Stimulated activated CD4-positive, alpha-beta T cell treated with anti-CD3 and anti-CD28 coated beads, Interleukin-1b, Interleukin-23, amount 100 ng/mL, for 24 hours (primary cell): ENCODE results near the gene INPP4B.
"Not testable (repeated sequence)": the region's sequence is repeated elsewhere in the genome, so short reads cannot be mapped to it uniquely, and the experiment has no call there.

ENCODE experiments used
- DNase-seq, 4 experiments: peaks; one replicate each; pipeline ENCODE4 v3.0.0-alpha.2; 2020; ENCODE audit warnings: low read depth in 4 of 4, low spot score in 1 of 4

Gene INPP4B

DNA sequence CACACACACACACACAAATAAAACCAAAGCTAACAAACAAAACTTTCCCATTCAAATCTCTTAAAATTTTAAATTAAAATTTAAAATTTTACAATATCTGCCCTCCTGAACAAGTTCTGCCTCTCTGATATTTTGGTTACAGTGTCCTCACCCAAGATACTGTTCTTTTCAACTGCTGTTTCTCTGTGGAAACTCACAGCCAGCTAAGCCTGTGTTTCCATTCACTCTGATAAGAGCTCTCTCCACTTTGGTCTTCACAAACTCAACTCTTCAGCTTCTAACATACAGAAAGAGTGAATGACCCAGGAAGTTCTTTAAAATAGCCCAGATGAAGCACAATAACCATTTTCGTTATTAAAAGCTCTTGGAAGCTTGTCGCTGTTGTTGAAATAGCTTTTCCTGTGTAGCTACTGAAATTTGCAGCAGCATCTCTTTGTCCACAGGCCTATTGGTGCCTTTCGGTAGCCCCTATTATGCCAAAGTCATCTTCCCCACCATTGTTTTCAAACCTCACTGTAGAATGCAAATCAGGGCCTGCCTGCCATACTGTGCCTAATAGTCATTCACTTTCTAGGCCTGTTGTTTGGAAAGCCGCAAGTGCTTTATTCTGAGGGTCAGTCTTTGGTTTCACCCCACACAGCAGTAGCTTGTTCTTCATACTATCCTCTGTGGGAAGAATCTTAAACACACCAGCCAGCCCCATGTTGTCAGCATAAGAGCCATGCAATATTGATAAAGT, 19.4 kb downstream of the INPP4B start:
- DNase-seq, result no peak

DNA sequence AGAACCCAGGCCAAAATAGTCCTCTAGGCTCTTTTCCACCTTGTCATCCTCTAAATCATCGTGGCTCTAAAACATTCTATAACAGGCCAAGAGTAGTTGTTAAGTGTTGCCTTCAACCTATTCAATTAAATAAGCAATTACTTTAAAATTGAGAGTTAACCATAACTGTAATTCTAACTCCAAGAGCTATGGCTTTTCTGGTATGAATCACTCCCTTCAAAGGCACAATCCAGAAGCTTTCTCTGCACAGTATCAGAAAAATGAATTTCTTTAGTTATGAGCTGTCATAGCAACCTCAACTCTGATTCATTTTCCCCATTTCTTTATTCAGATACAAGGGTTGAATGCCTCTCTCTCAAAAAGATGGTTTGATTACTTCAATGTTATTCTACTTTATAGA, 21.7 kb downstream of the INPP4B start:
- no peak for DNase-seq

DNA sequence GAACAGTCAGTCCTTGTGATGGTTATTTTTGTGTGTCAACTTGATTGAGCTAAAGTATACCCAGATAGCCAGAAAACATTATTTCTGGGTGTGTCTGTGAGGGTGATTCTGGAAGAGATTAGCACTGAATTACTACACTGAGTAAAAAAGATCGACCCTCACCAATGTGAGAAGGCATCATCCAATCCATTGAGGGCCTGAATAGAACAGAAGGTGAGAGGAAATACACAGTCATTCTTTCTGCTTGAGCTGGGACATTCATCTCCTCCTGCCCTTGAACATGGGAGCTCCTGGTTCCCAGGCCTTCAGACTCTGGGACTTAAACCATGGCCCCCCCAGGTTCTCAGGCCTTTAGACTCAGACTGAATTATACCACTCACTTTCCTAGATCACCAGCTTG, 22.3 kb downstream of the INPP4B start:
- DNase-seq, result no peak

DNA sequence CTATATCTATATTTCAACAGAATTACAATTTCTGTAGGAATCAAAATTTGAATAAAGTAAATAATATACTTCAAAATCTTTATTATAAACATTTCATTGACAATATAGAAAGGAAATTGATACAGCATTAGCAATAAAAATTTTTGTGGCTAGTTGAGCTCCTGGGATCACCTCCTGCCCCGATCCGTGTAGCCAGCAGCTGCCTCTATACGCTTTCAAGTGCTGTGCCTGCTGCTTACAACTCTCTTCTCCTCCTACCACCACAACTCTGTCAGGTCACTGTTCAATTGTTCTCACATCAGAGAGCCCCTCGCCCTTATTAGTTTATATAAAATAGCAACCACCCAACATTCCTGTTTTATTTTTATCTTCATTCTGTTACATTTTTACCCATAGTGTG, 27.6 kb downstream of the INPP4B start:
- no peak for DNase-seq

DNA sequence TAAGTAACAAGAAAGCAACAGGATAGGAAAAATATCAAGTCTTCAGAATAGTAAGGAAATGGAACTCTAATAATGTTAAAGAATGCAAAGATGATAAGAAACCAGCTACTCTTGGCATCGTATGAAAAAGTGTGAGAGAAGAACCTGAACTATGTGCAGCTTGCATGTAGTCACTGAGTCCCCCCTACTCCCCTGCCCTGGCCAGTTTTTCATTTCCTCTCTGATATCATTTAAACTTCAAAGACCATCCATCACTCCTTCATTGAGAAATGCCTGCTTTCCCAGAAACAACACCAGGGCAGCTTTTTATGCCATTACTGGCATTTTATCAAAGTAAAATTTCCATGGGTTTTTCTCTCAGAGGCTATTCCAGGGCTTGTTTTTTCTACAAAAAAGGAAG, 28.1 kb downstream of the INPP4B start:
- no peak for DNase-seq

DNA sequence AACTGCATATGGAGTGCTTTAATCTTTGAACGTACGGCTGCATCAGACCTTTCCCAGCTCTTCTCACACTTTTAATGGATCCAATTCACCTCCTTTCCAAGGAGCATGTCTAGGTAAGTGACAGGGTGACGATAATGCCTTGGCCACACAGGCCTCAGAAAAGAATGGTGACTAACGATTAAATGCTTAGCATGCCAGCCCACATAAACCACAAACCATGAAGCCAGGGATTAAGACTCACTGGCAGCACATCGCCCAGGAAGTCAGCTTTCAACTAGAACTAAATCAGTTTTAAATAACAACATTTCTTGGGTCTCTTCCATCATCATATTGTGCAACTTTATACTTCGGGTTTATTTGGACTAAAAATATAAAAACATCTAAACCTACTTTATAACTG, 28.7 kb downstream of the INPP4B start:
- peak in 3 of 4 experiments; percentile 5 to 23 (median 10) for DNase-seq

DNA sequence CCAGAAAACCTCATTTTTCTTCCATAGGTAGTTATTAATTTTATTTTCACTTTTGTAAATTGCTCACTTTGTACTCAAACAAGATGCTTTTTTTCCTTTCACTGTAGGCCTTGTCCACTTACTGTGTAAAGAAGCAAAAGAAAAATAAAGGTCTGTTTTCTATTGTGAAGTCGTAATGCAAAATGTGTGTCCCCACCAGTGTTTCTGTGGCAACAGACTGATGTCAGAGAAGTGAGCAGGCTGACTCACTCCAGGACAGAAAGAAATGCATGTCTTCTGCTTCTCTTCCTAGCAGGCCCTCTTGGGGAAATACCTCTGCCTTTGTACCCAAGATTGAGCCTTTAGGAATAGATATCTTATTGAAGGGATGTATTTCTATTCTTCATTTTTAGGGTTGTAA, 30.3 kb downstream of the INPP4B start:
- DNase-seq, result peak in 2 of 4 experiments; percentile 6 to 20

DNA sequence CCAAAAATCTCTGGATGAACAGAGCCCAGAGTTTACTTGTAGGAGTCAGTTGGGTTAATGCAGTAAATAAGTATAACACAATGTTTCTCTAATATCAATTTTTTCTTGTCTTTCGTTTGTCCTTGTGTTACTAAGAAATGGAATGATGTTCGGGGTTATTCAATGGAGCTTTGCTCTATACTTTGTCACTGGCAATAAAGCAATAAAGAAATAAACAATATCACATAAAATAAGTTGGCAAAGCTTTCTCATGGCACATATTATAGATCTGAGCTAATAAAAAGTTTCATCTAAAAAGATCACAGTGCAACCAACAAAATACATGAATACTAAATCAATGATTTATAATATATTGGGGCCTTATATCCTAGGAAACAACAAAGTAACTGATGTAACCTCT, 32.7 kb downstream of the INPP4B start:
- DNase-seq, result no peak

DNA sequence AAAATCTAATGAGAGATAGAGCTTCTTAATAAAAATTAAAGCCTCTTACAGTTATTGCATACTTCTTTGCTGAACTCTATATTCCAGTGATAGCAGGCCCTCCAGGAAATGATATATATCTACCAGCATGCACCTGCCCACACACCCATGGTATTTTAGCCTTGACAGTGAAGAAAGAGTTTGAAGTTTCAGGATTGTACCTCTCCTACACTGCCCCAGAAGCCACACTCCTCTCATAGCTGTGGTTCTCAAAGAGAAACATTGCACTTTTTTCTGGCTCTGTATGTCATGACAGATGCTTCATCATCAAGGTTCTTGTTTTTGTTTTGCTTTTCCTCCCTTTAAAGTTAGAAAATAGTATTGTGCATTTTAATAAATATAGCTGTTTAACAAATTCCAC, 34.0 kb downstream of the INPP4B start:
- DNase-seq, result no peak

DNA sequence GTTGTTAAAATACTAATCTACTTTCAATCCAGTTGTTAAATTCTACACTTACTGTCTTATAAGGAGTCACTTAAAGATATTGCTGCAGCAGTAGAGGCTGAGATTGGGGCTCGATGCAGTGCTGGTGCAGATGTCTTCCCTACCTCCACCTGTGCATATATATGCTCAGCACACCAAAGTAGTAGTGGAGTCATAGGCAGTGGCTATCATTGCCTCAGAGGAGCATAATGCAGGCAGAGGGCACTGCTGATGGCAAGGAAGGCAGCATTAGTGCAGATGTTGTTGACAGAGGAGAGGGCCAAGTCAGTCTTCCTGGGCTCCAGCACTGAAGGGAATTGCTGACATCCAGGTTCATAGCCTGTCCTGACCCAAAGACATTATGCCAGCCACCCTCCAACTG, 35.1 kb downstream of the INPP4B start:
- no peak for DNase-seq

DNA sequence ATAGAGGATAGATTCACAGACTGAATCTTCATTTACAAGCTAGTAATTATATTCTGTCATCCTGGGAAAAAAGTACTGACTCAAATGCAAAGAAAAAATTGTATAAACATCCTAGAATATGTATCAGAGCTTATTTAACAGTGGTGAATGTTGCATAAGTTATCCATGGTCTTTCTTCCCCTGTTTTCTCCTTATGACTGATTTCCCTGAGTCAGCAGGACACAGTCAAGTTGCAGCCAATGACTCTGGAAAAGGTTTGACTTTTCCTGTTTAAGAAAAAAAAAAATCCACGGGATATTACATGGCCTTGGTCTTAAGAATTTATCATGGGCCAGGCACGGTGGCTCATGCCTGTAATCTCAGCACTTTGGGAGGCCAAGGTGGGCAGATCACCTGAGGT, 36.5 kb downstream of the INPP4B start:
- DNase-seq, result no peak

DNA sequence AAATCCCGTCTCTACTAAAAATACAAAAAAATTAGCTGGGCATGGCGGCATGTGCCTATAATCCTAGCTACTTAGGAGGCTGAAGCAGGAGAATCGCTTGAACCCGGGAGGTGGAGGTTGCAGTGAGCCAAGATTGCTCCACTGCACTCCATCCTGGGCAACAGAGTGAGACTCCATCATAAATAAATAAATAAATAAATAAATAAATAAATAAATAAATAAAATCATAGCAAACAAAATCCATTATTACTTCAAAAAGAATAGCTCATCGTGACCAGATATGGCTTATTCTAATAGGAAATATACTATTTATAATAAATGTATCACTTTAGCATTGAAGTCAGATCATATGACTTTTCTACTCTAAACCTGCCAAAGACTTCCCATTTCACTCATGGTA, 42.2 kb downstream of the INPP4B start:
- DNase-seq, result not testable (repeated sequence)

DNA sequence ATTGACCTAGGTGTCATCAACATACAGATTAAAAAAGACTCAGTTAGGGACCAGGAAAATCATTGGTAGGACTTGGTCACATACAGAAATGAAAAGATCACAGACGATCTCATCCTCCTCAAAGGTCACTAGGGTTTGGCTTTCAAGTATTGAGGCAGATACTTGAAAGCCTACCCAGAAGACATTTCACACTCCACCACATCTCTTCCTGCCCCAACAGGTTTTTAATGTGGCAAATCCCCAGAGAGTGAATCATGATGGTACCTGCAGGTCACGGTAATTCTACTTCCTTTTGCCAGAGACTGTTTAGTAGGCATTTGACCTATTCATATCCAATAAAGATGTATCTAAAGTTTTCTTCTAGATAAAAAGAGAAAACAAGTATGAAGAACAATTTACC, 44.1 kb downstream of the INPP4B start:
- DNase-seq, result no peak

DNA sequence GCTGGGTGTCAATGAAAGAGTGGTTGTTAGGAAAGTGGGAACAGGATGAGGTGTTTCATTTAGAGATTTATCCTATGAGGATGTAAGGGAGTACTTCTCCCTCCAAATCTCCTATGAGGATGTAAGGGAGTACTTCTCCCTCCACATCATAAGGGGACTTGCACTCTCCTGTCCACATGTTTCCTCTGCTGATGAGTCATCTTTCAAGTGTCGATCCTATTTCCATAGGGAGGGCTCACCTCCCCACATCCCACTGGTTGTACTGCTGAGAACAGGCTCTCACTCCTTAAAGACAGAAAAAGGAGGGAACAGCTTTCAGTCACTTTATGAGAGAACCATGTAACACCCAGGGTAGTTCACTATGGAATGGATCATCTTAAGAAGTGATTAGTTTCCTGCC, 65.0 kb downstream of the INPP4B start:
- no peak for DNase-seq

DNA sequence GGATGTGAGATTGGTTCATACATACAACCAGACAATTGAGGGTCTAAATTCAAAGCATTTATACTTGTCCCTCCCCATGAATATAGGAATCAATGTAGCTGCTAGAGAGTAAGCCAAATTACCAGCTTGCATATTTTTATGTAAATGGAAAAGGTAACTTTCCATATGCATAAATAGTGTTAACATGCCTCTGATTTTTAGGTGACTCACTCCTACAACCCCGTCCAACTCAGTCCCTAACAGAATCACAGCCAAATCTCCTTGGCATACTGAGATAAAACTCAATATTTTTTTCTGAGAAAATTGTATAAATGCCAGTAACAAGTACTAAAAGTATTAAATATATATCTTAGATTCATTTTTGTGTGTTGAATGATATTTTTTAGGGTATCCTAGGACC, 67.2 kb downstream of the INPP4B start:
- no peak for DNase-seq

DNA sequence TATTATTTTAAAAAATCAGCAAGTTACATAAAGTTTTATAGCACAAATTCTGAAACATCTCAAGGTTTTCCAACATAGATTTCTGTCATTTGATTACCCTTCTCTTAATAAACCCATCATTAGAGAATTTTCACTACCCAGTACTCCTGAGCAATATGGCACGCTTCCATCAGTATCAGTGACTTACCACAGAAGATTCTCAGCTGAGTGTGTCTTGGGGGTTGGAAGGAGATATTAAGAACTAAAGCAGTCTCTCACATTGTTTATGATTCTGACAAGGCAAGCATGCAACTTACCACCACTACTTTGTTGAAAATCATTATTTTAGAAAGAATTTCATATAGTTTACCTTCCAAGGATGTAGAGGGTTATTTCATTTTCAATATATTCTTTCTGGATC, 67.7 kb downstream of the INPP4B start:
- DNase-seq, result no peak

DNA sequence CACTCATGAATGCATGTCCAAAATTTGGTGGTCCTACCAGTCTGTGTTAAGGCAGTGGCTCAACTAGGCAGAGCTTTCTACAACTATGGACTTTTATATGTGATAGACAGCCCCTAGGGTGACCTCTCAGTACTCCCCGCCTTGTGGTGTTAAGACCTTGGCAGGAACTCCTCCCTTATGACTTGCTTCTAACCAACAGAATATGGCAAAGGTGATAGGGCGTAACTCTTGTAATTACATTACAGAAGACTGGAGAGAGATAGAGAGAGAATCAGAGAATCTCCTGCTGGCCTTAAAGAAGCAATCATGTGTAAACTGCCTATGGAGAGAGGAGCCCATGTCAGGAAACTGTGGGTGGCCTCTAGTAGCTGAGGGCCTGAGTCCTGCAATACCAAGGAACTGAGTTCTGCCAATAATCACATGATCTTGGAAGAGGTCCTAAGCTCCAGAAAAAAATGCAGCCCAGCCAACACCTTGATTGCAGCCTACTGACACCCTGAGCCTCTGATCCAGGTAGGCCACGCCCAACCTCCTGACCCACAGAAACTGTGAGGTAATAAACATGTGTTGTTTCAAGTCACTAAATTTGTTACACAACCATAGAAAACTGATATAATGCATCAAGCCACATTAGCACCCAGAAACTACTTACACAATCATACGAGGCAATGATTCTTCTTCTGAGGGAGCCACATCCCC, 68.9 kb downstream of the INPP4B start:
- no peak for DNase-seq

DNA sequence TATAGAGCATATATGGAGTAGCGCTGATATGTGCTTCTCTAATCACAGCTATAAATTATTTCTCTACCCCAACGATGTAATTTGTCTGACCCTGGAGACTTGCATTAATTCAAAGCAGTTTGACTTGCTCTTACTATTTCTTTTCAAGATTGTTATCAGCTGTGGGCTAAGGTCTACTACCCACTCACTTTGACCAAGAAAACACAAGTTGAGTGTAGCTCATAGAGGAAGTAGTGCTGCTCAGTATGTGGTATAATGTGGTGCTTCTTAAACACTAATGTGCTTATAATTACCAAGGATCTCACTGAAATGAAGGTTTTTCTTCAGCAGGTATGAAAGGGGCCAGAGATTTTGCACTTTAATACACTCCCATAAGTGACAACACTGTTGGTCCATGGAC, 70.1 kb downstream of the INPP4B start:
- DNase-seq, result no peak

DNA sequence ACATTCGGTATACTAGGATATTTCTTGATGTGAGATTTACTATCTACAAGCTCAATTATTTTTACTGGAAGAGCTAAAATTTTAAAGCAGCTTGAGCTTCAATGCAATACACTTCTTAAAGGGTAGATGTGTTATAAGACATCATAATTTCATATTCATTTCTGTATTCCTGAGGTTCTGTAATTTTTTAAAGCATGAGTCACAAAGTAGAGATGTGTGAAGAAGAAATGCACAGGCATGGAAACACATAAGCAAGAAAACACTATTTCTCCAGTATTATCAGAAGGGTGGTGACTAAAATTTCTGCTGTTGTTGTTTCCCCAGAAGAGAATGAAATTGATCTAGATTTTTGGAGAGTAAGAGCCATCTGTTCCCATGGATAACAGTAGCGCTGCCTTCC, 72.6 kb downstream of the INPP4B start:
- DNase-seq, result no peak

DNA sequence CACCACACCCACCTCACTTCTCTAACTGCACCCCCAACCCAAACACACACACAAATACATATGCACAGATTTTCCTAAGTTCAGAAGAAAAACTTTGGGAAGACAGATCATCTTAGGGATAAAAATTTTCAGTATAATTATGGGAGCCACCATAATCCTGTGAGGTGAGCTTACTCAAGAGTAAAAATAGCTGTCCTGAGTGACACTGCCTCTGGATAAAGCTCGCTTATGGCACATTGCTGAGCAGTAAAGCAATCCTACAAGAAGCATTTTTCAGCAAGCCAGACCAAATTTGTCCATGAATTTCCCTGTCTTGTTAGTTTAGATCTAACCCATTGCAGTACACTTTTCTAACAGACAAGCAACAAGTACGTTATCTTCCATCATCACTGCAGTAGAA, 83.8 kb downstream of the INPP4B start:
- no peak for DNase-seq

DNA sequence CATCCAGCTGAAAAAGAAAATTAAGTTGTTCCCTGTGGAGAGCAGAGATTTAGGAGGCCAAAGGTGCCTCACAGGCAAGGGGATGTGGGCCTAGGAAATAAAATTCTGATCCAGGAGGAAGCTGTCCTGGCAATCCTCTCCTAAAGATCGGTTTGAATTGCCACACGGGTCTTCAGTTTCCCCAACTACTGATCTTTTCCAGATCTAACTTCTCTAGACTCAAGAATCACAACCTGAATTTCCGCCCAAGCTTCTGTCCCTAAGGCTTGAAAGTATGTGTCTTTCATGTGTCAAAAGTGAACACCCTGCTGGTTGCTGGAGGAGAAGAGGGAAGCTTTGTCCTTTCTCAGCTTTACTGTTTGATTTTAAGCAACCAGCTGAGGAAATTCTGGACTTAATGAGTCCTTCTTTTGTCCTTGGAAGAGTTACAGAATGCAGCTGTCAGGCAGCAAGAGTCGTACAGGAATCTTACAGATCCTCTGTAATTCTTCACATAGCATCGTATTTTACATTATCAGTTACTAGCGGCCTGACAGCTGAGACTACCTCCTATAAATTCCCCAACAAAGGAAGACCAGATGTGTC, 93.8 kb downstream of the INPP4B start:
- DNase-seq, result no peak

DNA sequence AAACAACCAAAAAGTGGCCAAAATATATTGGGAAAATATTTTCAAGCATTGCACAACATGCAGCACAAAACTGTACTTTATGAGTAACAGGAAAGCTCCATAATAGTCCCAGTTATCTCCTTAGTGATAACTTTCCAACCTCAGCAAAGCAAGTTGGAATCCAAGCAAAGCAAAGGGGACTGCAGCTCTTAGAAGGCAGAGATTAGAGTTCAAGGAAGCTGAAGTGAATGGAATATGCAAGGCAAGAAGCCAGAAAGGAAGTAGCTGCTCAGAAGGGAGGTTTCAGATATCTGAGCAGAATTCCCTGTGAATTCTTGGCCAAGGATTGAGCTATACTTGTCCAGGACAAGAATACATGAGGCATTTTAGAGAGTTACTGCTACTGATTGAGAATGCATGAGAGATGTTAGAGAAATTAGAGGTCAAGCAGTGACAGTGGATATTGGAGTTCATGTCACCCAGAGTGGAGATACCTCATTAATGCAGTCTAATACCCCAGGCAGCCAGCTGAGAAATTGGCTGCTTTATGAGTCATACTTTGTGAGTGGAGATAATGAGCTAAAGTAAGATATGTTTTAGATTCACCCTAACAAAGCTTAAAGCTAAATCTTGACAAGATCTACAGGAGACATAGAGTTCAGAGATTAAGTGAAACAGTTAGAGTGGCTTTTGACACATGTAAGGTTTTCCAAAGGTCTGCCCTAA, 102.8 kb downstream of the INPP4B start:
- DNase-seq, result no peak
